SK-N-MC (cell line): ENCODE measurements around the gene KCNJ9.

Experiments used
- DNase-seq: peaks from one replicate; pipeline ENCODE4 v3.0.0-alpha.2; 2011; ENCODE audit warnings: low read depth, low spot score
- H3K27ac ChIP-seq: fragments of 200-600 bp; sonication (generic); 2 replicates; pipeline ENCODE4 v1.5.1; 2016; ENCODE audit warnings: mixed run types
- H3K36me3 ChIP-seq: fragments of 200-600 bp; sonication (generic); 2 replicates; pipeline ENCODE4 v1.6.1; 2017; ENCODE audit warnings: antibody characterized with exemption, low read length, mixed read lengths; ENCODE audit not compliant: insufficient read depth
- H3K4me3 ChIP-seq: fragments of 200-600 bp; sonication (generic); 2 replicates; pipeline ENCODE4 v1.5.1; 2016
- H3K9ac ChIP-seq: fragments of 200-600 bp; sonication (generic); 2 replicates; pipeline ENCODE4 v1.8.0; 2017; ENCODE audit warnings: mixed run types, mixed read lengths; ENCODE audit not compliant: insufficient read length
- H3K9me3 ChIP-seq: fragments of 200-600 bp; sonication (generic); 2 replicates; pipeline ENCODE4 v1.6.1; 2017; ENCODE audit warnings: low read depth, mild to moderate bottlenecking, antibody characterized with exemption, low read length, moderate library complexity, mixed read lengths
- EZH2 ChIP-seq: fragments of 200-600 bp; sonication (generic); IDR thresholded peaks from one replicate; pipeline ENCODE4 v1.6.1; 2017; ENCODE audit warnings: antibody characterized with exemption
- FOXP2 ChIP-seq: optimal IDR thresholded peaks from 2 replicates; pipeline ENCODE3; 2011; ENCODE audit warnings: mild to moderate bottlenecking, moderate library complexity; ENCODE audit not compliant: insufficient read depth; ENCODE audit errors: extremely low read length, control extremely low read depth
- POLR2AphosphoS5 ChIP-seq: IDR thresholded peaks from 2 replicates; pipeline ENCODE4 v1.6.1; 2012; ENCODE audit warnings: mild to moderate bottlenecking, low read depth, low read length, borderline replicate concordance

KCNJ9 gene

DNA sequence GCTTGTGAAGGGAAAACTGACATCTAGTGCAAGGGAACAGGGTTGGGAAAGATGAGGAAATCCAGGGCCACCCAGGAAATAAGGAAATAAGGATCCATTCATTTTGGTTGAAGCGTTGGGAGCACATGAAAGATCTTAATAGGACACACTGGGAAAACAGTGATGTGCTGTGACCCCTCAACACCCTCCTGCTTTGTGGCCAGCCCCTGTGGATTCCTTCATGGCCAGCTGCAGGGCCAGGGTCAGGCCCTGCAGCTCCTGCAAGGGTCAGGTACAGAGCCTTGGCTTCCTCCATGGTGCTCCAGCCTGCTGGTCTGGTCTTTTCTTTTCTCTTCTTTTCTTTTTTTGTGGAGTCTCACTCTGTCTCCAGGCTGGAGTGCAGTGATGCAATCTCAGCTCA lies 30.7 kb upstream of the KCNJ9 start:
- TF ChIP-seq FOXP2: no peak
- TF ChIP-seq EZH2: no peak
- TF ChIP-seq POLR2AphosphoS5: no peak
- Histone ChIP-seq H3K4me3 (no peak overlapping the region), H3K9ac (no peak overlapping the region), H3K27ac (no peak overlapping the region), H3K36me3 (no peaks in the 10 kb centered on the region), H3K9me3 (no peaks in the 10 kb centered on the region)
- no peak for DNase-seq

DNA sequence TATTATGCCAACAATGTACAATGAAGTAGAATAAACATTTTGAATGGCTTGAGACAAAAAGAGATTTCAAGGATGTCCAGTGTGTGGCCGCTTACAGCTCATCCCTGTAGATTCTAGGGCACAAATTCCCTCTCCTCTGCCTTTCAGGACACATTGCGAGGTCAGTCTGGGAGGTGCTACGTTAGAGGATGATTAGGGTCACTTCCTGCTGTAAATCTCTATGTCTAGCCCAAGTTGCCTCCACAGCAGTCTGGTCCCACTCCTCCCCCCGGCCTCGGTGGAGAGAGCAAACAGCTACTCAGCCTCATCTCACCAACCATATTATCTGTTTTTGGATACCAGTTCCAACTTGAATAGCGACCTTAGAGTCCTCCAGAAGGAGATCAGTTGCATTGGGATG lies 28.4 kb upstream of the KCNJ9 start:
- DNase-seq: no peak

DNA sequence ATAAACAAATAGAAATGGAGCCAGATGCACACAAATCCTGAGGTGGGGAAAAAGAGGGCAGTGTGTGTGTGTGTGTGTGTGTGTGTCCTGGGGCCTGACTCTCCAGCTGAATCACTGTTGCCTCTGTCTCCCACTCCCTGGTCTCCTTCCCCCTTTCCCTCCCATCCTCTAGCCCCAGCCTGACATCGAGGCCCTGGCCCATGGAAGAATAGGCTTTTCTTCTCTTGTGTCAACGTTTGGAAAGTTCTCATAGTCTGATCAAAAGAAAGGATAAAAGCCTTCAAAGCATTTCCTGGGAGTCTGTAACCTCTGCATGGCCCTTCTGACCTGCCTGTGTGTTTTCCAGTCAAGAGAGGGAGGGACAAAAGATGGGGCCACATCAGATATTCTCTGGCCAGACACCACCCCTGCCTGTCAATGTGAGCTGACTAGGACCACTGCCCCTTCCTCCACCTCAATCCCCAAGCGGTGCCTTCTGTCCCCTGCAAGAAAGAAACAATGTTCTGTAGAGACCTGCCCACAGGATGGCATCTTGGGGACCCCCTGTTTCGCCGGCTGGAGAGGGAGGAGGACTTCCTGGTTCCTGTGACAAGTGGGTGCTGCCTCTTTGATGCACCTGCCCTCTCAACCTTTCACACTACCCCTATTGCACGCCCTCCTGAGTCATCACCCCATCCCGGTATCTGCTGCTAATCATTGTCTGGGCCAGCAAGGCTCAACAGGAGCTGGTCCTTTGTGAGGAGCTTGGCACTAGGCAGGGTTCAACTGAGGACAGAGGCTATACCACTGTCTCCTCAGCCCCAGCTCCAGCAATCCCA lies 27.6 kb upstream of the KCNJ9 start:
- no peaks in the 10 kb centered on the region for H3K36me3 ChIP-seq
- no peak overlapping the region for H3K4me3 ChIP-seq
- H3K27ac ChIP-seq: no peak overlapping the region
- DNase-seq: no peak
- no peaks in the 10 kb centered on the region for H3K9me3 ChIP-seq
- TF ChIP-seq EZH2: no peak
- no peak for TF ChIP-seq FOXP2
- no peak for TF ChIP-seq POLR2AphosphoS5
- no peak overlapping the region for H3K9ac ChIP-seq

More for the DNA sequence above, 28.4 kb upstream of the KCNJ9 start:
- Histone ChIP-seq H3K9me3 (no peaks in the 10 kb centered on the region), H3K27ac (no peak overlapping the region), H3K36me3 (no peaks in the 10 kb centered on the region), H3K4me3 (no peak overlapping the region), H3K9ac (no peak overlapping the region)
- TF ChIP-seq FOXP2 (no peak), EZH2 (no peak), POLR2AphosphoS5 (no peak)

DNA sequence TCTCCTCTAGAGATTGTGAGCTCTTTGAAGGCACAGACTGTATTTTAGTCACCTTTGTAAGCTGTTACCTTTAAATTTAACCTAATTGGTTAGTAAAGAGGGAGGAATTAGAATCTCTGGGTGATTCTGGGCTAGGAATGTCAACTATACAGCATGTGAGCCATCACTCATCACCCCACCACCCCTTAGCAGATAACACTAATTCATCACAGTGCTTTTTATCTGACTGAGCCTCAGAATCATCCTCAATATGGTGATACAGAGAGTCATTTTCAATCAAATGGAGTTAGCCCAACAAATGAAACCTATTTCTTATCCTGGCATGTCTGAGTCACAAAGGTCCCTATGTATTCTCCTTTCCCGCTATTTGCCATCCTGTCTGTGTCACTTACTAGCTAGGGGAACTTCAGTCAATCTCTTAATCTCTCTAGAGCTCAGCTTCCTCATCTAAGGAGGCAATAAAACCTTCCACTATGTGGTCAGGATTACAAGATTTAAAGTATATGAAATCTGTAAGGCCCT lies 24.6 kb upstream of the KCNJ9 start:
- DNase-seq: no peak
- TF ChIP-seq FOXP2: no peak
- TF ChIP-seq POLR2AphosphoS5: no peak
- TF ChIP-seq EZH2: no peak
- Histone ChIP-seq H3K4me3 (no peak overlapping the region), H3K9me3 (no peaks in the 10 kb centered on the region), H3K9ac (no peak overlapping the region), H3K36me3 (no peaks in the 10 kb centered on the region), H3K27ac (no peak overlapping the region)

DNA sequence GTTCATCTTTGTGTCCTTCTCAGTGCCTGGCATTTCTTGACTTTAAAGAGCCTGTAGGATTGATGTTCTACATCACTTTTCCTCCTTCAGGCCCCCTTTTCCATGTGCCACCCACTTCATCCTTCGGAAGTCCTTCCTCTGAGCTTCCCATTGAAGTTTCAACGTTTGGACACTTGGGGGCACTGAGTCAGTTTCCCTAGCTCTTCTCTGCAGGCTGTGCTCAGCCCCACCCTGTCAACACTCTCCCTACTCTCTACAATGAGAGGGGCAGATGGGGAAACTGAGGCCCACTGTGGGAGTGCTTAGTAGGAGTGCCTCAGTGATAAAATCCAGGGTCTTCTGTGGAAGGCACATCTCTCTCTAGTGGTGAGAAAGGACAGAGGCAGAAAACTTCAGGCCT lies 23.3 kb upstream of the KCNJ9 start:
- no peak overlapping the region for H3K27ac ChIP-seq
- H3K36me3 ChIP-seq: no peaks in the 10 kb centered on the region
- no peak for DNase-seq
- no peak overlapping the region for H3K4me3 ChIP-seq
- H3K9me3 ChIP-seq: no peaks in the 10 kb centered on the region
- H3K9ac ChIP-seq: no peak overlapping the region
- TF ChIP-seq POLR2AphosphoS5 (no peak), FOXP2 (no peak), EZH2 (no peak)

DNA sequence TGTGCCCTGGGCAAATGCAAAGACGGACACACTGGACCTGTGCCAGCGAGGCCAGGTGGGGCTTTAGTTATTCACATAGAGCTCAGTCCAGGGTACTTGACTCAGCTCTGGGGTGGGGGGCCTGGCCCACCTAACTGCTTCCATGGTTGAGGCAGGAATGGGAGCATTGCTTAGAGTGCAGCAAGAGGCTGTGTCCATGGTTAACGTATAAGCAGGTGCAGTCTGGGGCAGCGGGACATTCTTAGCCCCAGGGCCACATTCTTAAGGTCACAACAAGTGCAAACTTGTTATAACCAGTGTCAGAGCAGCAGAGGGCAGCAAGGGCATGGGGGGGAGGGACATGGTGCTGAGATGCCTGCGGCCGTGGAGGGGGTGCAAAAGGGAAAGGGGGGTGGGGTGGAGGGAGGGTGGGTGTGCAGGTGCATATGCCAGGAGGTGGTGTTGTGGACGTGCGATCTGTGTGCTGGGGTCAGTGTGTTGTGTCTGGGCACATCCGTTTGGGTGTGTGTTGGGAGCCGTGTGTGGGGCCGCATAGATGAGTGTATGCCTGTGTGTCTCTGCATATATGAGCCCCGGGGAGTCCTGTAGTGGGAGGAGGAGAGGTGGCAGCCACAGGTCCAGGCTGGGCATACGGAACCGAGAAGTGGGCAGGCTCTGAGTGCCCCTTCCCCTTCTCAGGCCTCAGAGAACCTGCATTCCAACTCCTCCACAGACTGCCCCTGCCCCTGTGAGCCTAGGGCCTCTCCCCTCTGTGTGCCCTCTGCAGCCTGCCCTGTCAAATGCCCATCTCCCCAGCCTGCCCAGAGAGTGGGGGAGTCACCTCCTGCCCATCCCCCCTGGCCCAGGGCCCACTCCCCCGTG lies 19.7 kb upstream of the KCNJ9 start:
- Histone ChIP-seq H3K27ac (no peak overlapping the region), H3K36me3 (no peaks in the 10 kb centered on the region), H3K4me3 (no peak overlapping the region), H3K9ac (no peak overlapping the region), H3K9me3 (no peaks in the 10 kb centered on the region)
- no peak for DNase-seq
- TF ChIP-seq EZH2 (no peak), POLR2AphosphoS5 (no peak), FOXP2 (no peak)

DNA sequence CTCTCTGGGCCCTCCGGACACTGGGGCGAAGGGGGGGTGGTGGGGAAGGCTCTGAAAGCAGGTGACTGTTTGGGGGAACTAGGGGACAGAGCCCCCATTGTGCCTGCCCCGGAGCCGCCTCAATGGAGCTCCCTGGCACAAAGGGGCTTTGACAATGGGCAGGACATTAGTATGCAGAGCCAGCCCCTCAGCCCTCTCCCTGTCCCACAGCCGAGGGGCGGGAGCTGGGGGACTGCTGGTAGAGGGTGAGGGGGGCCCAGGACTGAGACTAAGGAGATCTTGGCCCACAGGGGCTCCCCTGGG lies 19.2 kb upstream of the KCNJ9 start:
- TF ChIP-seq FOXP2: no peak
- no peak for TF ChIP-seq EZH2
- no peak for TF ChIP-seq POLR2AphosphoS5
- H3K4me3 ChIP-seq: no peak overlapping the region
- no peaks in the 10 kb centered on the region for H3K36me3 ChIP-seq
- no peak overlapping the region for H3K9ac ChIP-seq
- no peak for DNase-seq
- H3K9me3 ChIP-seq: no peaks in the 10 kb centered on the region
- no peak overlapping the region for H3K27ac ChIP-seq

DNA sequence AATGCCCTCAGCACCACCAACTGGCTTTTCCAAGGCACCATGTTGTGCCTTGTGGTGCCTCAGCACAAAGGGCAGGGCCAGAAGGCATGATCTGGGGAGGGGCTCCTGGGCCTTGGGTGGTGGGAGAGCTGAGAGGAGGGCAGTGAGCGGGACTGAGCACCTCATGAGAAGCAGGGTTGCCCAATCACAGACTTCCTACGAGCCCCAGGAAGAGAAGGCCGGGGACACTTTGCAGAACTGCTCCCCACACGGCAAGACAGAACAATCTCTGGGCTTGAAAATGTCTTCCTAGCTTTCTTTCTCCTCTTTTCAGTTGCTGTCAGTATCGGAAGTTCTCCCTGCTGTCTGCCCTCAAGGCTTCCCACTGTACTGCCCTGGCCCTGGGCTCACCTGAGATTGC lies 18.2 kb upstream of the KCNJ9 start:
- TF ChIP-seq EZH2: no peak
- TF ChIP-seq FOXP2: no peak
- H3K9me3 ChIP-seq: no peaks in the 10 kb centered on the region
- DNase-seq: no peak
- no peak overlapping the region for H3K27ac ChIP-seq
- H3K9ac ChIP-seq: no peak overlapping the region
- no peak overlapping the region for H3K4me3 ChIP-seq
- no peaks in the 10 kb centered on the region for H3K36me3 ChIP-seq
